SKM-1 treated with dmso at 0.1 percent for 144 hours (cell line): ENCODE data around the gene KRTAP10-3.

Experiments used
- DNase-seq: peaks from one replicate; lab custom pipeline; 2025; ENCODE audit not compliant: unreplicated experiment; lab: John Stamatoyannopoulos, UW

KRTAP10-3 gene

DNA sequence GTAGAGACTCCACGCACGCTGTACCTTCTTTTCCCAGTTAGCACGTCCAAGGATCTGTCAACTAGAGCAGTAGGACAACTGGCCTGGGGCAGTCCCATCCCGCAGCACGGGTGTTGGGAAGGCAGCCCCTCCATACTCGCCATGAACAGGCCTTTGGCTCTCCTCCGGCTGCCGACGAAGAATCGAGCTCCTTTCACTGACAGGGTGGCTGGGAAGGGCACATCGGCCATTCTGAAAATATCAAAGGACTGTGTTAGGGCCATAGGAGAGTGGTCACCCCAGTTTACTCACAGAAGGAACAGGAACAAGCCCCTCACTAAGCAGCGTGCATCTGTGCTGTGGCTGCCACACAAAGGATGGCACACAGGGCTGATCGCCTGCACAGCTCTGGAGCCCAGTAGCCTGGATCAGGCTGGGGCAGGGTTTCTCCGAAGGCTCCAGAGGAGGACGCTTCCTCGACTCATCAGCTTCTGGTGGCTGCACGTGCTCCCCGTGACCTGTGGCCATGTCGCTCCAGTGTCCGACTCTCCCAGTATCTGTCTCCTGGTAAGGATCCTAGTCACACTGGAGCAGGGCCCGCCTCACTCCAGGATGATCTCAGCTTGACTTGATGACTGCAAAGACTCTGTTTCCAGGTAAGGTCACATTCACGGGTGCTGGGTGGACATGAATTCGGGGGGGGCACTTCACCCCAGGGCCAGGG is 27.5 kb downstream of the KRTAP10-3 start:
- DNase-seq, result no peak

DNA sequence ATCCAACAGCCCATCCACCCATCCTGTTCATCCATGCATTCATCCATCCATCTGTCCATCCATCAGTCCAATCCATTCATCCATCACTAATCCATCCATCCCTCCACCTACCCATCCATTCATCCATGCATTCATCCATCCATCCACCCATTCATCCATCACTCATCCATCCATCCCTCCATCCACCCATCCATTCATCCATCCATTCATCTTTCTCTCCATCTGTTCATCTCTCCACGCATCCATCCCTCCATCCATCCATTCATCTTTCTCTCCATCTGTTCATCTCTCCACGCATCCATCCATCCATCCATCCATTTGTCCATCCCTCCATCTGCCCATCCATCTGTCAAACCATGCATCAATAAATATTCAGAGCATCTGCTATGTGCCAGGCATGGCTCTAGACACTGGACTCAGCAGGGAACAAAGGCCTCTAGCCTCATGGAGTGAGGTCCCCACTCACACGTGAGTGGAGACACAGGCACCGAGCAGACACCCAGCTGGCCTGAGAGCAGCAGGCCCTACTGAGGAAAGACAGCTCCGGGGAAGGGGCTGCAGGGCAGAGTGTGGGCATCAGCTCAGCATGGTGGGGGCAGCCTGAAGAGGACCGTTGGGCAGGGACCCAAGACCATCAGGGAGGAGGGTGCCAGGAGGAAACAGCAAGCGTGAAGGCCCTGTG is 28.2 kb downstream of the KRTAP10-3 start:
- no peak for DNase-seq

DNA sequence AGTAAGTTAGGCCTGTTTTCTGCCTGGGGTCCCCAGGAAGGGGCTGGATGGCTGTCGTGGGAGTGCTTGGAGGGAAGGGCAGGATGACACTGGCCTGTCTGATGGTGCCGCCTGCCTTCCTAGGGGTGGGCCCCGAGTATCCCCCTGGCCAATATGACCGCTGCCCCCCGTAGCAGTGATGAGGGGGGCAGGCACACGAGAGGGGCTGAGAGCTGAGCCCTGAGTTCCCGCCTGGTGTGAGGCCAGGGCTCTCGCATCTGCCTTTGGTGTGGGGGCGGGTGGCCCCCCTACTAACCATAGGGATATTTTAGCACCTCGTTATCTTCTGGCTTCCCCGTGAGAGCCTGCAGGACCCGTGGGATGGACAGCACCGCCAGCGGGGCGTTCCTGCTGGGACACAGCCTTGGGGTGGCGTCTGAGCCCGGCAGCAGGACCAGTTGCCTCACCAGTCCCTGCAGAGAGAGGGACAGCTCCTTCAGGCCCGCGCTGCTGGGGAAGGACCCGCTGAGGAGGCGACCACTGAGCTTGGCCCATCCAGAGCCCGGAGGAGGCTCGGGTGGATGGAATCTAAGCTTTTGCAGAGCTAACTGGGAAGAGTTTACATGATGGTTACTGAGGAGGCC is 29.0 kb downstream of the KRTAP10-3 start:
- DNase-seq, result no peak

DNA sequence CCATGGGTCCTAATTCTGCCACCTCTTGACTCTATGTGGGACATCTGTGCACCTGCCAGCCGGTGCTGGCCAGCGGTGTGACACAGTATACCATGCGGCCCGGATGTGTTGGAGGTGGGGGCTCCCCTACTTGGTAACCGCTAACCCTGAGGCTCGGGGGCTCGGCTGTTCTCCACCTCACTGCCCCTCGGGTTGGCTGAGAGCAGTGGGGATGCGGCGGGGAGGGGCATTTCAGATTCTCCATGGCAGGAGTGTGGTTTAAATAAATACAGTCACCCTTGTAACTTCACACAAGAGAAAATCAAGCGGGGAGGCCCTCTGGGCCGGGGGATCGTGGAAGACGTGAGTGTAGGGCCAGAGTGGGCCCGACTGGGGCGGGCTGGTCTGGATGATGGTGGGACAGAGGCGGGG is 29.6 kb downstream of the KRTAP10-3 start:
- DNase-seq, result no peak

DNA sequence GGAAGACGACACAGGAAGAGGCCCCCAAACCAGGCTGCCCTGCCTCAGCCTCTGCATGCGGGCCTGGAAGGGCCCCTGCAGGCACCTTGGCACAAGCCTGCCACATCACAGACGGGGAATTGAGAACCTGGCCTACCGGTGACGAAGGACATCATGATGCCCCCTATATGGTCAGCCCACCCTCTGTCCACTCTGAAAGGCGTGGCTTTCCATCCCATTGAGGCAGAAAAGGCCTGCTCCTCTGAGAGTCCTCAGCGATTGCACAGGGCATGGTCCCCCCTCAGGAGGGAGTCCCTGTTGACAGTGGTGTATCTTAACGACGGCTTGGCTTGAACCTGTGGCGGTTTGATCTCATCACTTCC is 30.0 kb downstream of the KRTAP10-3 start:
- DNase-seq, result no peak

DNA sequence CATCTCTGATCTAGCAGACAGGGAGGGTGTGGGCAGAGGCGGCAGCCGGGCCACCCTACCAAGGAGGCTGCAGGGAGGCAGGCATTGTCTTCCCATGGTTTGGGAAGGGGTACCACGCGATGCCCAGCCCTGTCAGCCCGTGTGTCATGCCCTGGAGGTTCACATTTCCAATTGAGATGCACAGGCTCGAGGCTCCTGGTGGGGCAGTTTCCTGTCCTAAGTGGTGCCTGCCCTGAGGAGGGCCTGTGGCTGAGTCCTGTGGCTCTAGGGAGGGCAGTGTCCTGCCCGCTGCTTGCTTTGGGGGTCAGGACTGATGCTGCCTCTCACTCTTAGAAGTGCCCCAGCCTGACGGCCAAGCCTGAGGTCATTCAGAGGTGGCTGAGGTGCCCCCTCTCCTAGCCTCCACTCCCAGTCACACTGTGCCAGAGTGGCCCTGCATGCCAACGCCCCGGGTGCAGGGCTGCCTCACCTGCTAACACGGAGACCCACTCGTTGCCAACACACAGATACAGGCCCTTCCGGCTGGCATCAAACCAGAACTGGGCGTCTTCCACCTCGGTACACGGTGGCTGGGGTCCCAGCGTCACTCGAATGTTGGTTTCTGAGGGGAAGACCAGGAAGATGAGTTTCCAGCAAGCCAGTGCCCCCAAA is 30.5 kb downstream of the KRTAP10-3 start:
- no peak for DNase-seq

DNA sequence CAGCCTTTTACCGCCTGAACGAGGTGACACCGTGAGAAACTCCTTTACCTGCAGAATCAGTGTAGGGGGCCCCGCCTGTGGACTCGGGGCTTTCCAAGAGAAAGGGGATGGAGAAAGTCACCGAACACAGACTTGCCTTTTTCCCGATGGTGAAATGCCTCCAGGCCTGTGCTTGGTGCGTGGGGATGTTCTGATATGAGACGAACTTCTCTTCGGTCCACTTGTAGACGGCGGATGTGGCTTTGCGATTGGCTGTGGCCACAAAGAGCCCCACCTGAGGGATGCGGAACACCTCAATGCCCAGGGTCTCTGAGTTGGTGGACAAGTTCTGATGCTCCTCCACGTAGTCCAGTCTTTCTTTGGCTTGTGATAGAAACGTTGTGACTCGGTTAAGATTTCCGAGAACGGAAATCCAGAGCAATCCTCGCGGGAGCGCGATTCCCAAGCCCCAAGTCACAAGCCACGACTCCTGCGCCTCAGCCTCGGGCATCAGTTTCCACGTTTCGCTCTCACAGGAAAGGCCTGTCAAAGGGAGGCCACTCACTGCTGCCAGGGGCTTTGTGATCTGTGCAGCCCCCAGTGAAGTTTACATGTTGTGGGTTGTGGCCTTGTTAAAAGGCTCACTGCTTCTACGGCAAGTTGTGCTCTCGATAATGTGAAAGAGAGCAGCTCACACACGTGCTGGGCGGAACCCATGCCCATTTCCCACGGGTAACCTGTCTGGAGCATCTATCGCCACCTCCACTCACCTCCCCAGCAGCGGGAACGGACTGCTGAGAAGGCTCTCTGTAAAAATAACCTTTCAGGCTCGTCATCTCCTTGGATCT is 31.2 kb downstream of the KRTAP10-3 start:
- no peak for DNase-seq

DNA sequence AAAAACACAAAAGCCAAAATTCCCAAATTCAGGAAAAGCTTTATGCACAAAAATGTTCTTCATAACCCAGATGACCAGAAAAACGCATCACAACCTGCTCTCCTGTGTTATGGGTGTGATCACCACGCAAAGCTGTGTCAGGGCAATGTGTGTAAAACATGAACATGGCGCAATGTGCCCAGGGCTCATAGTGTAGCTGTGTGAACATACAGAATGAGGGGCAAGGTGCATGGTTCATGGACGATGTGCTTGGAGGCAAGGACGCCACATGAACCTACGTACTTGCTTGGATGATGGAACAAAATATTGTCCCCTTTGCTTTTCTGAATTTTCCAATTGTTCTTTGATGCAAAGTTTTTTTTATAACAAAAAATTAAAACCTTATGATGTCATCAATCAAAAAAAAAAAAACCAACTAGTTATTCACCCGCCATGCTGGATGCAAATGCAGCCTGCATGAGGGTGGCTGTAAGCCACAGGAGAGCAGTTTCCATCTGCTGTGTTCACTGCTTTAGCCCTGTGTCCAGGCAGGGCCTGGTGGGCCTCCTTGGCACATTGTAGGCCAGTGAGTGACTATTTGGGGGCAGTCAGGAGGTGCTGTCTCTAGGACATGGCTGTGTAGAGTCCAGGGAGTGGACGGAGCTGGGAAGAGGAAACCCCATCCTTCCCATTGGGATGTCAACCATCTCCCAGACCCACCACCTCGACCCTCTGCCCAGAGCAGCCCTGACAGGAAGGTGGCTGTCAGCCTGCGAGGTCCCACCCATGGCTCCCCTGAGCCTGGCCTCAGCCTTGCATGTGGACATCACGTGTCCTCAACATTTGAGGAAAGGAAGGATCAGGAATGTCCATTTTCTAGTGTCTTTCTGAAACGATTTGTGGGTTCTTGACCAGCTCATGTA is 32.2 kb downstream of the KRTAP10-3 start:
- DNase-seq, result no peak

DNA sequence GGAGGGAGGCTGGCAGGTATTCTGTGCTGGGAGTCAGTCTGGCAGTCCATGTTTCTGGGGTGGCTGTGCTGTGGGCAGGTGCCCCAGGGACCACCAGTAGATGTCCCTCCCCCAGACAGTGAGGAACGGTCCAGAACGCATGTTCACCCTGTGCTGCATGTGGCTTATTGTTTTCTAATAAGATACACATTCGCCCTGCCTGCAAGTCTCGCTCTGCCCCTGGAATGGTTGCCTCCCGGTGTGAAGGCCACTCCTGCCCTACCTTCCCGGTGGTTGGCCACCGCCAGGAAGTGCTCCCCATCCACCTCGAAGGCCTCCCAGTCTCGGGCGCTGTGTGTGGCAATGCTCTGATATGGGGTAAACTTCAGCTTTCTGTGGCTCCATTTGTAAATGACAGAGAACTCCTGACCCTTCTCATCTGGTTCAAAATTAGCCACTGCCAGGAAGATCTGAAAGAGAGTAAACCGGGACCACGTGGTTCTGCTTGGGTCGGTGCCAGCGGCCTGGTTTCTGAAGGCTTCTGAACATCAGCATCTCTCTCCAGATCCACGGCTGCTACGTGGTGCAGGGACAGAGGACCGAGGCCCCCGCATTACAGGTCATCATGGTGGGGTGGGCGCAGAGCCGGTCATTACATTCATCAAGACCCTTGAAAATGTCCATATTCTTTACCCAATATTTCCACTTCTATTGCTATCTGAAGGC is 33.1 kb downstream of the KRTAP10-3 start:
- DNase-seq, result no peak

DNA sequence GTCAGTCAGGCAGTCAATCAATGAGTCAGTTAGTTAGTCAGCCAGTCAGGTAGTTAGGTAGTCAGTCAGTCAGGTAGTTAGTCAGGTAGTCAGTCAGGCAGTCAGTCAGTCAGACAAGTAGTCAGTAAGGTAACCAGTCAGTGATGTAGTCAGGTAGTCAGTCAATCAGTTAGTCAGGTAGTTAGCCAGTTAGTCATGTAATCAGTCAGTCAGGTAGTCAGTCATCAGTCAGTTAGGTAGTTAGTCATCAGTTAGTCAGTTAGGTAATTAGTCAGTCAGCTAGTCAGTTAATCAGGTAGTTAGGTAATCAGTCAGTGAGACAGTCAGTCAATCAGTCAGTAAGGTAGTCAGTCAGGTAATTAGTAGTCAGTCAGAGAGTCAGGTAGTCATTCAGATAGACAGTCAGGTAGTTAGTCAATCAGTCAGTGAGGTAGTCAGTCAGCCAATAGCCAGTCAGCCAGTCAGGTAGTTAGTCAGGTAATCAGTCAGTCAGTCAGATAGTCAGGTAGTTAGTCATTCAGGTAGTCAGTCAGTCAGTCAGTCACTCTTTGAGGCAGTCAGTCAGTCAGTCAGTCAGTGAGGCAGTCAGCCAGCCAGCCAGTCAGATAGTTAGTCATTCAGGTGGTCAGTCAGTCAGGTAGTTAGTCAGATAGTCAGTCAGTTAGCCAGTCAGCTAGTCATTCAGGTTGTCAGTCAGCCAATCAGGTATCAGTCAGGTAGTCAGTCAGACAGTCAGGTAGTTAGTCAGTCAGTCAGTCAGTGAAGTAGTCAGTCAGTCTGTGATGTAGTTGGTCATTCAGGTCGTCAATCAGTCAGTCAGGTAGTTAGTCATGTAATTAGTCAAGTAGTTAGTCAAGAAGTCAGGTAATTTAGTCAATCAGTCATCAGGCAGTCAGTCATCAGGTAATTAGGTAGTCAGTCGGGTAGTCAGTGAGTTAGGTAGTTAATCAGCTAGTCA is 33.9 kb downstream of the KRTAP10-3 start:
- DNase-seq, result no peak

DNA sequence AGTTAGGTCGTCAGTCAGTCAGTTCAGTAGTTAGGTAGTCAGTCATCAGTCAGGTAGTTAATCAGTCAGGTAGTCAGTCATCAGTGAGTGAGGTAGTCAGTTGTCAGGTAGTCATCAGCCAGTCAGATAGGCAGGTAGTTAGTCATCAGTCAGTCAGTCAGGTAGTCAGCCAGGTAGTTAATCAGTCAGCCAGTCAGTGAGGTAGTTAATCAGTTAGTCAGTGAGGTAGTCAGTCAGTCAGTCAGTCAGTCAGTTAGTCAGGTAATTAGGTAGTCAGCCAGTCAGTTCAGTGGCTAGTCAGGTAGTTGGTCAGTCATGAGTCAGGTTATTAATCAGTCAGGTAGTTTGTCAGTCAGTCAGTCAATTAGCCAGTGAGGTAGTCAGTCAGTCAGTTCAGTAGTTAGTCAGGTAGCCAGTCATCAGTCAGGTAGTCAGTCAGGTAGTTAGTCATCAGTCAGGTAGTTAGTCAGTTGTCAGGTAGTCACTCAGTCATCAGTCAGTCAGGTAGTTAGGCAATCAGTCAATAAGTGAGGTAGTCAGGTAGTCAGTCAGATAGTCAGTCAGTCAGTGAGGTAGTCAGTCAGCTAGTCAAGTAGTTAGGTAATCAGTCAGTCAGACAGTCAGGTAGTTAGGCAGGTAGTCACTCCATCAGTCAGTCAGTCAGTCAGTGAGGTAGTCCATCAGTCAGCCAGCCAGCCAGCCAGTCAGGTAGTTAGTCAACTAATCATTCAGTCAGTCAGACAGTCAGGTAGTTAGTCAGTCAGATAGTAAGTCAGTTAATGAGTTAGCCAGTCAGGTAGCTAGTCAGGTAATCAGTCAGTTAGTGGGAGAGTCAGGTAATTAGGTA is 34.8 kb downstream of the KRTAP10-3 start:
- no peak for DNase-seq

DNA sequence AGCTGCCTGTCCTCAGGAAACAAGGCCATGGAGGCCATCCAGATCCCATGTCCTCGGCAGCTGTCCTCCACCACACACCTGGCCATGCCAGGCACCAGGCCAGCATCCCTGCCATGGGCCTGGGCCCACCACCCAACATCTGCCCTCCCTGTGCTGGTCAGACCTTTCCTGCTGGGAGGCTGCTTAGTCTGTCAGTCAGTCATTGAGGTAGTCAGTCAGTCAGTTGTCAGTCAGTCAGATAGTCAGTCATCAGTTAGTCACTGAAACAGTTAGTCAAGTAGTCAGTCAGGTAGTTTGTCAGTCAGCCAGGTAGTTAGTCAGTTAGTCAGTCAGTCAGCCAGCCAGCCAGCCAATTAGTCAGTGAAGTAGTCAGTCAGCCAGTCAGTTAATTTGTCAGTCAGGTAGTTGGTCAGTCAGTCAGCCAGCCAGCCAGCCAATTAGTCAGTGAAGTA is 35.8 kb downstream of the KRTAP10-3 start:
- no peak for DNase-seq

DNA sequence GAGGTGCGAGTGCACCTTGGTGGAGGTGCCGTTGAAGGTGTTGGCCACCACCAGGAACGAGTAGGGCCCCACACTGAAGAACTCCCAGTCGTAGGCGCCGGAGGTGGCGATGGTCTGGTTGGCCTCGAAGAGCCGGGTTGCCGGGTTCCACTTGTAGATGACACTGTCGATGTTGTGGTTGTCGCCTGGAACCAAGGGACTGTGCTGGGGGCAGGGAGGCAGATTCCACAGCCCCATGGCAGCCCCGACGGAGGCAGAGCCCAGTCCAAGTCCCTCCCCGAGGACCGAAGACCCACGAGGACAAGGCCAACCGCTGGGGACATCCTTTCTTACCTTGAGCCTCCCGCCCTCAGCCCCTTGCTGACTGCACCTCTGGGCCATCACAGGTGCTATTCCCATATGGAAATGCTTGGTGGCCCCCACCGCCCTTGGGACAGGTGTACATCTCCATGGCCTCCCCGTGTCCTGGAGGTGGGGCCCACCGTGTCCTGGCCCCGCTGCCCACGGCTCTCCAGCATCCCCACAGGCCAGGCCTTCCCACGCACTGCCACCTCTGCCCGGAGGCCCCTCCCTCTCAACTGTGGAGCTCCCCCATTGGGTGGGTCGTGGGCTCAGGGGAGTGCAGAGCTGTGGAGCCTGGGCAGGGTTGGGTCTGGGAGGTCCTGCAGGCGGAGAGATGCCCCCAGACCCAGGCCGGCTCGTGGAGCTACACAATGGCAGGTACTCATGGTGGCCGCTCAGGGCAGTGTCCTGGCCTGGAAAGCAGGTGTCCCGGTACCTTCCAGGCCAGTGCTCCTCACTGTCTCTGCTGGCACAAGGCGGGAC is 36.5 kb downstream of the KRTAP10-3 start:
- no peak for DNase-seq

DNA sequence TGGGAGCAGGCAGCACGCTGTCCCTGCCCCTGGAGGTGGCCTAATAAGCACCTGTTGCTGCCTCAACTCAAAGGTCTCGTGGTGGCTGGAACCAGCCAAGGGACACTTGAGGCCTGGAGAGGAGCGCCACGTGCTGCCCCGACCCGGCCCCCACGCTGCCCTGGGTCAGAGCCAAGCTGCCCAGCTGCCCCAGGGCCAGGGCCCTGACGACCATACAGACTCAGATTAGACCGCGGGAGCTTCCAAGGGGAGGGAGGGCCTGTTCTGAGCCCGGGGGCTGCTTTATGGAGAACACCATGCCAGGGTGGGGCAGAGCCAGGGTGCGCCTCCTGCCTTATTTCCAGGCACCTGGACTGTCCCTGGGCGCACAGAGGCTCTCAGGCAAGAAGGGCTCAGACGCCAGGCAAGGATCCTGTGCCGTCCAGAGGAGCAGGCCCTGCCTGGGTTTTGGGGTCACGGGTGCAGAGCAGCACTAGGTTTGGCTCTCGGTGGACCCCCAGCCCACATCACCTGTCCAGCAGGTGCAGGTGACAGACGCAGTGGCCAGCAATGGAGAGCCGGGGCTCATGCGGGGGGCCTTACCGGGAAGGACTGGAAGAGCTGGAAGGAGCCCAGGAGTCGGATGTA is 37.2 kb downstream of the KRTAP10-3 start:
- no peak for DNase-seq

DNA sequence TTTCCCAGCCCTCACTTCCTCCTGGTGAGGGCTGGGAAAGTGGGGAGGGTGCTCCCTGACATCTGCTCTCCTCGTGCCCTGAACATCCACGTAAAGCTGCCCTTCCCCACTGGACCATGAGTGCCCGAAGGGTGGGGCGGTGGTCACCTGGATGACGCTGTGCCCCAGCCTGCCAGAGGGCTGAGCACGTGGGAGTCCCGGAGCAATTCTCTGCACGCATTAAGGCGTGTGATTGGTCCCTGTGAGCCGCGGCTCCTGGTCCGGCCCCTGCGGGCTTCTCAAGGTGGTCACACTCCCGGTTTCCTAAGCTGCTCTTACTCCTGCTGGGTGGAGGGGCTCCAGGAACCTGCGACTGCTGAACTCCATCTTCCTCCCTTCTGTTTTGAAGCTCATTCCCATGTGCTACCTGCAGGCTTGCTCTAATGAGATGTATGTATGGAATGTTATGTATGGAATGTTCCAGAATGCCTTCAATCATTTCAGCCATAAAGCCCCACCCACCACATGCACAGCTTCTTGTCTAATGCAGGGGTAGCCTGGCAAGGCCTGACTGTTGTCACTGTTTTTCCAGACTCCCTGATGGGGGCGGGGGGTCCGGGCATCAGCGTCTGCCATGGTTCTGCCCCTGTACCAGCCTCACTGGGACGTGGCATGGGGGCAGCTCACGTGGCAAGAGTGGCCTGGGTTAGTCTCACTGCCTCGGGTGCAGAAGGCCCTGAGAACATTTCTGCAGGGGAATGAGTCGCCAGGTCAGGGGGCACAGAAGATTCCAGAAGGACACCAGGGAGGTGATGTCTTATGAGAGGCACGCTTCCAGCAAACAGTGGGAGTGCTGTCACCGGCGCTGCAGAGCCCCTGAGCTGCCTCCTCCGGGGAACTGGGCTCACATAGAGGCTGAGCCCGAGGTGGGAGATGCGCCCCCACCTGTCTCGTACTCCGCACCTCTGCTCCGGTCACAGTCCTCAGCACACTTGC is 38.0 kb downstream of the KRTAP10-3 start:
- DNase-seq, result no peak
